Lower leg skin (tissue), 4 donors: ENCODE data around the gene SLFN12L. TPM values are rescaled to one million over a fixed set of nuclear protein-coding genes. Genes with fewer than 3 reads are reported as not detected.
"Not testable (repeated sequence)": the region's sequence is repeated elsewhere in the genome, so short reads cannot be mapped to it uniquely, and the experiment has no call there.

Experiments used
- DNase-seq, 2 donors: peaks; one replicate each; pipeline ENCODE4 v3.0.0-alpha.2; 2019; ENCODE audit warnings: low spot score in 2 of 2
- H3K4me3 ChIP-seq: fragments of 200-600 bp; sonication (generic); 2 replicates; pipeline ENCODE4 v1.5.1; 2017; ENCODE audit warnings: mild to moderate bottlenecking, low read depth; ENCODE audit not compliant: poor library complexity, severe bottlenecking
- POLR2A ChIP-seq, 2 donors: fragments of 450-650 bp; IDR thresholded peaks; one replicate each; pipeline ENCODE4 v1.6.1; 2016 to 2017; ENCODE audit warnings: antibody characterized with exemption in 2 of 2, mild to moderate bottlenecking in 1 of 2, moderate library complexity in 1 of 2
- WGBS, 2 donors: methylation state at CpG; one replicate each; pipeline ENCODE4 v1.1.5; 2018; 5-methylcytosine and 5-hydroxymethylcytosine counted together
- intact Hi-C: fragments of 100-400 bp; cut with DNase I; formaldehyde crosslinking; loops from one replicate; pipeline ENCODE4 v1.15.0; 2023; ENCODE audit warnings: low total_unique reads
- total RNA-seq, 4 donors: library from RNA; depleted of rRNA; stranded (reverse); fragments of >200 nt; gene quantifications; one replicate each; pipeline ENCODE4 v1.1.0, GENCODE V29; 2016
- TF ChIP-seq, protein P1 (sequence below), 3 donors: fragments of 450-650 bp; IDR thresholded peaks; one replicate each; pipeline ENCODE4 v1.5.1; 2016; ENCODE audit warnings: antibody characterized with exemption in 3 of 3, mild to moderate bottlenecking in 3 of 3, moderate library complexity in 2 of 3

Gene SLFN12L
- total RNA-seq, 4 donors from 2014 or later = 0.12 to 0.80 (median 0.46) TPM

- no peak for TF ChIP-seq POLR2A (IDR thresholded peaks at IDR 0.05)
- TF ChIP-seq, protein P1, sequence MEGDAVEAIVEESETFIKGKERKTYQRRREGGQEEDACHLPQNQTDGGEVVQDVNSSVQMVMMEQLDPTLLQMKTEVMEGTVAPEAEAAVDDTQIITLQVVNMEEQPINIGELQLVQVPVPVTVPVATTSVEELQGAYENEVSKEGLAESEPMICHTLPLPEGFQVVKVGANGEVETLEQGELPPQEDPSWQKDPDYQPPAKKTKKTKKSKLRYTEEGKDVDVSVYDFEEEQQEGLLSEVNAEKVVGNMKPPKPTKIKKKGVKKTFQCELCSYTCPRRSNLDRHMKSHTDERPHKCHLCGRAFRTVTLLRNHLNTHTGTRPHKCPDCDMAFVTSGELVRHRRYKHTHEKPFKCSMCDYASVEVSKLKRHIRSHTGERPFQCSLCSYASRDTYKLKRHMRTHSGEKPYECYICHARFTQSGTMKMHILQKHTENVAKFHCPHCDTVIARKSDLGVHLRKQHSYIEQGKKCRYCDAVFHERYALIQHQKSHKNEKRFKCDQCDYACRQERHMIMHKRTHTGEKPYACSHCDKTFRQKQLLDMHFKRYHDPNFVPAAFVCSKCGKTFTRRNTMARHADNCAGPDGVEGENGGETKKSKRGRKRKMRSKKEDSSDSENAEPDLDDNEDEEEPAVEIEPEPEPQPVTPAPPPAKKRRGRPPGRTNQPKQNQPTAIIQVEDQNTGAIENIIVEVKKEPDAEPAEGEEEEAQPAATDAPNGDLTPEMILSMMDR (IDR thresholded peaks at IDR 0.05) = no peak
- no peak overlapping the region for H3K4me3 ChIP-seq
- intact Hi-C loops = no loop called here
- no peak for DNase-seq
- WGBS, 2 donors = 57 to 66% methylated on average over 3 of the region's 3 CpGs
These were observed 18.0 kb downstream of the SLFN12L start for GRCh38 chr17:35519439-35519838.

DNA sequence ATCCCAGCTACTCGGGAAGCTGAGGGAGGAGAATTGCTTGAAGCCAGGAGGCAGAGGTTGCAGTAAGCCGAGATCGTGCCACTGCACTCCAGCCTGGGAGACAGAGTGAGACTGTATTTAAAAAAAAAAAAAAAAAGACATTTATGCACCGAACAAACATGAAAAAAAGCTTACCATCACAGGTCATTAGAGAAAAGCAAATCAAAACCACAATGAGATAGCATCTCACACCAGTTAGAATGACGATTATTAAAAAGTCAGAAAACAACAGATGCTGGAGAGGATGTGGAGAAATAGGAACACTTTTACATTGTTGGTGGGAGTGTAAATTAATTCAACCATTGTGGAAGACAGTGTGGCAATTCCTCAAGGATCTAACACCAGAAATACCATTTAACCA lies 19.0 kb downstream of the SLFN12L start:
- H3K4me3 ChIP-seq, intact Hi-C loops, DNase-seq: not testable (repeated sequence)
- WGBS, 2 donors = 82 to 83% methylated on average over 5 of the region's 5 CpGs

- no peak for DNase-seq
- 66 to 68% methylated on average over 21 of the region's 21 CpGs for WGBS, 2 donors
These were observed 22.5 kb downstream of the SLFN12L start for GRCh38 chr17:35515027-35515426.

GRCh38 chr17:35514564-35514963 lies 22.9 kb downstream of the SLFN12L start:
- no peak for DNase-seq
- H3K4me3 ChIP-seq = no peak overlapping the region
- 33 to 36% methylated on average over 2 of the region's 2 CpGs for WGBS, 2 donors
- TF ChIP-seq, protein P1 (IDR thresholded peaks at IDR 0.05) = no peak
- TF ChIP-seq POLR2A (IDR thresholded peaks at IDR 0.05) = no peak
- intact Hi-C loops = no loop called here

More at GRCh38 chr17:35515027-35515426, 22.5 kb downstream of the SLFN12L start:
- TF ChIP-seq, protein P1 (IDR thresholded peaks at IDR 0.05) = no peak
- no peak for TF ChIP-seq POLR2A (IDR thresholded peaks at IDR 0.05)
- no peak overlapping the region for H3K4me3 ChIP-seq
- intact Hi-C loops = no loop called here

- DNase-seq = no peak
- intact Hi-C loops = no loop called here
- TF ChIP-seq, protein P1 (IDR thresholded peaks at IDR 0.05) = no peak
- no peak for TF ChIP-seq POLR2A (IDR thresholded peaks at IDR 0.05)
- 54 to 63% methylated on average over 2 of the region's 2 CpGs for WGBS, 2 donors
- no peak overlapping the region for H3K4me3 ChIP-seq
These were observed 27.4 kb downstream of the SLFN12L start for GRCh38 chr17:35510052-35510451.

DNA sequence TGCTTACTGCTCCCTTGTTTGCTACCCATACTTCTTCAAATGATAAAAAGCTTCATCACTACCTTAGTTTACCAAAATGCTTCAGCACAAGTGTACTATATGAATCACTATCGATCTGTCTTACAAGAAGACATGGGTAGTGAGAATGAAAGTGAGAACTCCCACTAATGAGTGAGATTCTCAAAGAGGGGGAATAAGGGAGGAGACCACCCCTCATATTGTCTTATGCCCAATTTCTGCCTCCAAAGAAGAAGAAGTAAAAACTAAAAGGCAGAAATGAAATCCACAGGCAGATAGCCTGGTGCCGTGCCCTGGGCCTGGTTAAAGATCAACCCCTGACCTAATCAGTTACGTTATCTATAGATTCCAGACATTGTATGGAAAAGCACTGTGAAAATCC lies 29.8 kb downstream of the SLFN12L start:
- 82 to 87% methylated on average over 3 of the region's 3 CpGs for WGBS, 2 donors
- intact Hi-C loops, H3K4me3 ChIP-seq, DNase-seq: not testable (repeated sequence)

- WGBS, 2 donors = 70 to 84% methylated on average over 2 of the region's 2 CpGs
- intact Hi-C loops = no loop called here
- no peak overlapping the region for H3K4me3 ChIP-seq
- TF ChIP-seq, protein P1 (IDR thresholded peaks at IDR 0.05) = no peak
- no peak for TF ChIP-seq POLR2A (IDR thresholded peaks at IDR 0.05)
- DNase-seq = no peak
These were observed 37.9 kb downstream of the SLFN12L start for GRCh38 chr17:35499548-35499947.
